ENCODE measurements around the gene MMRN1. TPM values are rescaled to one million over a fixed set of nuclear protein-coding genes. Genes with fewer than 3 reads are reported as not detected.

MMRN1 gene
- total and polyA plus RNA-seq, 2 experiments from 2014 or later: not detected

DNA sequence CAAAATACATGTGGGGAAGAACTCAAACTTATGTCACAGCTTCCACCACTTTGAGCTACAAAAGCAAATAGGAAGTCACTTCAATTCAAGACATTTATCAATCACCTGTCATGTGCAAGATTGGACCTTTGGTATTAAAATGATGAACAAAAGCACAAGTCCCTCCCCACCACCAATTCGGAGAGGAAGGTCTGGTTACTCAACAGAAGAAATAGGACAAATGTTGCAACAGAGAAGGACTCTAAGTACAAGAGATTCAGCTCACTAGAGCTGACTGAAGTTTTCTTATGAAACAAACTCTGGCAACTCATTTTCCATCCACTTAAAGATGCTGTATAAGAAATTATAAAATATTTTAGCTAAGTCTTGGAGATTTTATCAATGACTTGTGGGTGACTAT, 16.0 kb upstream of the MMRN1 start:
- H3K36me3 ChIP-seq (ENCODE audit: insufficient read depth): no peaks in the 10 kb centered on the region
- H3K79me2 ChIP-seq (replicated peaks; ENCODE audit: insufficient read depth): no peaks in the 10 kb centered on the region
- Mint-ChIP-seq H3K4me3 (no peak overlapping the region), H3K9me3 (no peaks in the 10 kb centered on the region), H3K4me1 (no peaks in the 10 kb centered on the region; the same call in 2 of the 3 replicates), H3K27me3 (ENCODE audit: insufficient read depth, low read depth, poor library complexity) (no peaks in the 10 kb centered on the region), H3K27ac (no peak overlapping the region), H3K36me3 (ENCODE audit: low read depth) (no peaks in the 10 kb centered on the region)
- H3F3A ChIP-seq (replicated peaks; ENCODE audit: low read depth): no peaks in the 10 kb centered on the region
- no peaks in the 10 kb centered on the region for H3K27me3 ChIP-seq (ENCODE audit: insufficient read depth)
- no peaks in the 10 kb centered on the region for H3K9me2 ChIP-seq (ENCODE audit: insufficient read depth)
- H2AFZ ChIP-seq: no peak overlapping the region
- no peaks in the 10 kb centered on the region for H3K4me1 ChIP-seq (ENCODE audit: insufficient read depth)
- H4K20me1 ChIP-seq (replicated peaks; ENCODE audit: insufficient read depth): no peaks in the 10 kb centered on the region
- H3K4me3 ChIP-seq: no peak overlapping the region
- DNase-seq (ENCODE audit: low spot score) (no peak), ATAC-seq (no peak)
- no peak overlapping the region for H3K4me2 ChIP-seq
- no peak overlapping the region for H3K27ac ChIP-seq (ENCODE audit: low read depth)
- TF ChIP-seq EZH2 (IDR thresholded peaks at IDR 0.05; ENCODE audit: low read depth, unreplicated experiment): no peak

DNA sequence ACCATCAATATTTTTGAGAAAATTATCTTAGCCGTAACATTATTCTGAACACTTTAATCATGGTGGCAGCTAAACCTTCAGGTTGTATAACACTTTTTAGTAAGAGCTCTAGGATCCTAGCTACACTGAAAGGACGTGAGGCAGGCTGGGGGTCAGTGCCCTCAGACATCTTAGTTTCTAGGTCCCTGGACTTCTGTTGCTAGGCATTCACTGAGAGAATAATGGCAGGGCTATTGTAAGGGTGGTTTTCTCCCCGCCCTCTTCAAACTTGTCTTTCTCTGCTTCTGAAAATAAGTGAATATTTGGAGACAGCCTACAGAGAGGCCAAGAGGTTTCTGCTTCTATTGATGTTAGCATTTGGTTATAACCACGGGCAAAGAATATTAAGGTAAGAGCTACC, 15.4 kb upstream of the MMRN1 start:
- TF ChIP-seq ZNF114 (CRISPR knock-in tag; IDR thresholded peaks at IDR 0.05) (no peak), EZH2phosphoT487 (IDR thresholded peaks at IDR 0.05; ENCODE audit: unreplicated experiment) (no peak), NANOG (IDR thresholded peaks at IDR 0.05; ENCODE audit: borderline replicate concordance) (no peak), STAT1 (IDR thresholded peaks at IDR 0.05; ENCODE audit: unreplicated experiment) (no peak), ZNF331 (CRISPR knock-in tag; IDR thresholded peaks at IDR 0.05; ENCODE audit: low read depth) (no peak), POLR2AphosphoS5 (IDR thresholded peaks at IDR 0.05; ENCODE audit: low read depth) (no peak), JUNB (IDR thresholded peaks at IDR 0.05; ENCODE audit: unreplicated experiment) (no peak)
- TF ChIP-seq, protein P1, sequence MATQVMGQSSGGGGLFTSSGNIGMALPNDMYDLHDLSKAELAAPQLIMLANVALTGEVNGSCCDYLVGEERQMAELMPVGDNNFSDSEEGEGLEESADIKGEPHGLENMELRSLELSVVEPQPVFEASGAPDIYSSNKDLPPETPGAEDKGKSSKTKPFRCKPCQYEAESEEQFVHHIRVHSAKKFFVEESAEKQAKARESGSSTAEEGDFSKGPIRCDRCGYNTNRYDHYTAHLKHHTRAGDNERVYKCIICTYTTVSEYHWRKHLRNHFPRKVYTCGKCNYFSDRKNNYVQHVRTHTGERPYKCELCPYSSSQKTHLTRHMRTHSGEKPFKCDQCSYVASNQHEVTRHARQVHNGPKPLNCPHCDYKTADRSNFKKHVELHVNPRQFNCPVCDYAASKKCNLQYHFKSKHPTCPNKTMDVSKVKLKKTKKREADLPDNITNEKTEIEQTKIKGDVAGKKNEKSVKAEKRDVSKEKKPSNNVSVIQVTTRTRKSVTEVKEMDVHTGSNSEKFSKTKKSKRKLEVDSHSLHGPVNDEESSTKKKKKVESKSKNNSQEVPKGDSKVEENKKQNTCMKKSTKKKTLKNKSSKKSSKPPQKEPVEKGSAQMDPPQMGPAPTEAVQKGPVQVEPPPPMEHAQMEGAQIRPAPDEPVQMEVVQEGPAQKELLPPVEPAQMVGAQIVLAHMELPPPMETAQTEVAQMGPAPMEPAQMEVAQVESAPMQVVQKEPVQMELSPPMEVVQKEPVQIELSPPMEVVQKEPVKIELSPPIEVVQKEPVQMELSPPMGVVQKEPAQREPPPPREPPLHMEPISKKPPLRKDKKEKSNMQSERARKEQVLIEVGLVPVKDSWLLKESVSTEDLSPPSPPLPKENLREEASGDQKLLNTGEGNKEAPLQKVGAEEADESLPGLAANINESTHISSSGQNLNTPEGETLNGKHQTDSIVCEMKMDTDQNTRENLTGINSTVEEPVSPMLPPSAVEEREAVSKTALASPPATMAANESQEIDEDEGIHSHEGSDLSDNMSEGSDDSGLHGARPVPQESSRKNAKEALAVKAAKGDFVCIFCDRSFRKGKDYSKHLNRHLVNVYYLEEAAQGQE (IDR thresholded peaks at IDR 0.05; ENCODE audit: unreplicated experiment): no peak
- TF ChIP-seq, protein P2, sequence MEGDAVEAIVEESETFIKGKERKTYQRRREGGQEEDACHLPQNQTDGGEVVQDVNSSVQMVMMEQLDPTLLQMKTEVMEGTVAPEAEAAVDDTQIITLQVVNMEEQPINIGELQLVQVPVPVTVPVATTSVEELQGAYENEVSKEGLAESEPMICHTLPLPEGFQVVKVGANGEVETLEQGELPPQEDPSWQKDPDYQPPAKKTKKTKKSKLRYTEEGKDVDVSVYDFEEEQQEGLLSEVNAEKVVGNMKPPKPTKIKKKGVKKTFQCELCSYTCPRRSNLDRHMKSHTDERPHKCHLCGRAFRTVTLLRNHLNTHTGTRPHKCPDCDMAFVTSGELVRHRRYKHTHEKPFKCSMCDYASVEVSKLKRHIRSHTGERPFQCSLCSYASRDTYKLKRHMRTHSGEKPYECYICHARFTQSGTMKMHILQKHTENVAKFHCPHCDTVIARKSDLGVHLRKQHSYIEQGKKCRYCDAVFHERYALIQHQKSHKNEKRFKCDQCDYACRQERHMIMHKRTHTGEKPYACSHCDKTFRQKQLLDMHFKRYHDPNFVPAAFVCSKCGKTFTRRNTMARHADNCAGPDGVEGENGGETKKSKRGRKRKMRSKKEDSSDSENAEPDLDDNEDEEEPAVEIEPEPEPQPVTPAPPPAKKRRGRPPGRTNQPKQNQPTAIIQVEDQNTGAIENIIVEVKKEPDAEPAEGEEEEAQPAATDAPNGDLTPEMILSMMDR (conservative IDR thresholded peaks at IDR 0.05; ENCODE audit: low read depth in 2 of 2): no peak
- H3K27ac ChIP-seq (ENCODE audit: low read depth): no peak overlapping the region
- no peaks in the 10 kb centered on the region for H3K9me3 Mint-ChIP-seq
- no peak overlapping the region for H2AFZ ChIP-seq
- no peaks in the 10 kb centered on the region for H3K9me2 ChIP-seq (ENCODE audit: insufficient read depth)
- H3K4me2 ChIP-seq: no peak overlapping the region
- no peaks in the 10 kb centered on the region for H4K20me1 ChIP-seq (replicated peaks; ENCODE audit: insufficient read depth)
- H3K27ac Mint-ChIP-seq: no peak overlapping the region
- no peaks in the 10 kb centered on the region for H3K4me1 ChIP-seq (ENCODE audit: insufficient read depth)
- no peak overlapping the region for H3K4me3 ChIP-seq
- no peaks in the 10 kb centered on the region for H3K27me3 ChIP-seq (ENCODE audit: insufficient read depth)
- no peaks in the 10 kb centered on the region for H3F3A ChIP-seq (replicated peaks; ENCODE audit: low read depth)
- no peaks in the 10 kb centered on the region for H3K79me2 ChIP-seq (replicated peaks; ENCODE audit: insufficient read depth)
- no peaks in the 10 kb centered on the region for H3K36me3 Mint-ChIP-seq (ENCODE audit: low read depth)
- DNase-seq (ENCODE audit: low spot score): no peak
- H3K36me3 ChIP-seq (ENCODE audit: insufficient read depth): no peaks in the 10 kb centered on the region
- peak; percentile 30; the same call in 1 of the 3 replicates for ATAC-seq
- H3K4me1 Mint-ChIP-seq: no peaks in the 10 kb centered on the region; the same call in 2 of the 3 replicates
- H3K27me3 Mint-ChIP-seq (ENCODE audit: insufficient read depth, low read depth, poor library complexity): no peaks in the 10 kb centered on the region
- no peak overlapping the region for H3K4me3 Mint-ChIP-seq

All from GM23338 (cell line).